ENCODE data around the gene ENPP3.

Gene ENPP3

GRCh38 chr6:131642987-131643611, 6.0 kb downstream of the ENPP3 start:
- DNase-seq (ENCODE audit: low spot score) = no peak

GRCh38 chr6:131643855-131644460, 6.9 kb downstream of the ENPP3 start:
- no peak for DNase-seq (ENCODE audit: low spot score)

GRCh38 chr6:131644921-131645320, 7.8 kb downstream of the ENPP3 start:
- no peak for DNase-seq (ENCODE audit: low spot score)

- no peak for DNase-seq (ENCODE audit: low spot score)
Measured at GRCh38 chr6:131645846-131646245, 8.7 kb downstream of the ENPP3 start.

DNA sequence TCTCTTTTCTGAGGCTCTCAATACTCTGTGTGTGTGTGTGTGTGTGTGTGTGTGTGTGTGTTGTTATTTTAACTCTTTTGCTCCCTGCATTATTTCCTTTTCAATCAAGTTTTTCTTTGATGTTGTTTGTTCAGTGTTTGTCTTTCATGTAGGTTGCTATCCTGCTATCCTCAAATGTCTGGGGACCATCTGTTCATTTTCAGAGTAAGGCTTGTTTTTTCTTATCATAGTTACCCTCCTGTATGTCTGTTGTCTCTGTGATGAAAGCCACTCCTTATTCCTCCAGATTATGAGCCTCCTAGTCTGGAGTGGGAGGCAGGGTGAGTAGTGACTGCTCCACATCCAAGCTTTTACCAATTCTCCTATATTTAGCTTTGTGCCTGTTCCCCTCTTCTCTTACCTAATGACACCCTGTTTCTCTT, 9.2 kb downstream of the ENPP3 start:
- DNase-seq (ENCODE audit: low spot score) = no peak

- DNase-seq (ENCODE audit: low spot score) = no peak
Measured at GRCh38 chr6:131651782-131652181, 14.7 kb downstream of the ENPP3 start.

DNA sequence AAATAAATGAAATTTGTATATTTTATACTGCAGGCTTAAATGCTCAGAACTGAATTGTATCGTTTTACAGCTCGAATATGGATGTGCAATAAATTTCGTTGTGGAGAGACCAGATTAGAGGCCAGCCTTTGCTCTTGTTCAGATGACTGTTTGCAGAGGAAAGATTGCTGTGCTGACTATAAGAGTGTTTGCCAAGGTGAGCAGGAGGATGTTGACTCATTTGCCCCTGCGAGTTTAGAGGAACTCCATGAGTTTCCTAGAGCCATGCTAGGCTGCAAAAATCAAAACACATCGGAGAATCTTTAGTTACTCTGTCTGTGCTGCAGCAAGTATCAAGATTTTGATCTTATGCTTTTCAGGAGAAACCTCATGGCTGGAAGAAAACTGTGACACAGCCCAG, 15.4 kb downstream of the ENPP3 start:
- DNase-seq (ENCODE audit: low spot score) = no peak

- no peak for DNase-seq (ENCODE audit: low spot score)
Measured at GRCh38 chr6:131654326-131654725, 17.2 kb downstream of the ENPP3 start.

- DNase-seq (ENCODE audit: low spot score) = no peak
Measured at GRCh38 chr6:131655387-131655786, 18.3 kb downstream of the ENPP3 start.

- no peak for DNase-seq (ENCODE audit: low spot score)
Measured at GRCh38 chr6:131655951-131656350, 18.8 kb downstream of the ENPP3 start.

DNA sequence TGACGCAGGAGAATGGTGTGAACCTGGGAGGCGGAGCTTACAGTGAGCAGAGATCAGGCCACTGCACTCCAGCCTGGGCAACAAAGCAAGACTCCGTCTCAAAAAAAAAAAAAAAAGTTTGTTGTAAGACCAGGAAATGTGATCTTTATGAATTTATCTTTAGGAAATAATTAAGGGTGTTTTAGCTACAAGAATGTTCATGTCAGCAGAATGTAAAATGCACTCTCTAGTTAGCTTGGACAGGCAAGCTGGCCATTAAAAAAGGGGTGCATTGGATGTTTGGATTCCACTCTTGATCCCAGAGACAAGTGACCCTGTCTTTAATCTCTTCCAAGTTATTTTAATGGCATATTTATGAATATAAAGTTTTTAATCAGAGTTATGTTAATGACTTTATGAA, 19.6 kb downstream of the ENPP3 start:
- DNase-seq (ENCODE audit: low spot score) = no peak

GRCh38 chr6:131657222-131657621, 20.1 kb downstream of the ENPP3 start:
- no peak for DNase-seq (ENCODE audit: low spot score)

GRCh38 chr6:131657630-131658111, 20.6 kb downstream of the ENPP3 start:
- no peak for DNase-seq (ENCODE audit: low spot score)

- no peak for DNase-seq (ENCODE audit: low spot score)
Measured at GRCh38 chr6:131658287-131658686, 21.2 kb downstream of the ENPP3 start.

GRCh38 chr6:131660195-131660594, 23.1 kb downstream of the ENPP3 start:
- DNase-seq (ENCODE audit: low spot score) = no peak

DNA sequence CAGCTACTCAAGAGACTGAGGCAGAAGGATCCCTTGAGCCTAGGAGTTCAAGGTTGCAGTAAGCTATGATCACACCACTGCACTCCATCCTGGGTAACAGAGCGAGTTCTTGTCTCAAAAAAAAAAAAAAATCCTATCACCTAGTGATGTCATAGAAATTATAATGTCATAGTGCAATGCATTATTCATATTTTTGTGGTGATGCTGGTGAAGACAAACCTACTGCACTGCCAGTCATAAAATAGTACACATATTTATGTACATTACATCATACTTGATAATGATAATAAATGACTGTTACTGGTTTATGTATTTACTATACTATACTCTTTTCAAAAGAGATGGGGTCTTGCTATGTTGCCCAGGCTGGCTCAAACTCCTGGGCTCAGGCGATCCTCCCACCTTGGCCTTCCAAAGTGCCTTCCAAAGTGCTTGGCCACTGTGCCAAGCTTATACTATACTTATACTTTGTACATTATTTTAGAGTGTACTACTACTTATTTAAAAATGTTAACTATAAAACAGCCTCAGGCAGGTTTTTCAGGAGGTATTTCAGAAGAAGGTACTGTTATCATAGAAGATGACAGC, 26.6 kb downstream of the ENPP3 start:
- no peak for DNase-seq (ENCODE audit: low spot score)

- no peak for DNase-seq (ENCODE audit: low spot score)
Measured at GRCh38 chr6:131669891-131670290, 32.8 kb downstream of the ENPP3 start.

GRCh38 chr6:131673184-131673583, 36.1 kb downstream of the ENPP3 start:
- DNase-seq (ENCODE audit: low spot score) = no peak

DNA sequence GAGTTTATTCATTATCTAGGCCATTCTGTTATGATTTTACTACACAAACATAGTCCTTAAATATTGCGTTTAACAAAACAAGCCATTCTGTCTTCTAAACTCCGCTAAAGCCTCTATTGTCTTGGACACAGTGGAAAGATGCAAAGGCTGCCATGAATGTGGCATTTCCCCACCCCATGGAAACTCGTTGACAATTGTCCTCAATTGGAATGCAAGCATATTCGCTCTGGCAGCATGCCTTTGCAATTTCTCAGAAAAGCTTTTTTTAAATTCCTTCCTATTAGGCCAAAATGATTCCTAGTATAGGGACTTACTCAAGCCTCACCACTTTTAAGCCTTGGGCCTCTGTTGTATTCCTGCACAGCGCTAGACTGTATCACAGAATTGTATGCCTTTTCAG, 41.3 kb downstream of the ENPP3 start:
- no peak for DNase-seq (ENCODE audit: low spot score)

DNA sequence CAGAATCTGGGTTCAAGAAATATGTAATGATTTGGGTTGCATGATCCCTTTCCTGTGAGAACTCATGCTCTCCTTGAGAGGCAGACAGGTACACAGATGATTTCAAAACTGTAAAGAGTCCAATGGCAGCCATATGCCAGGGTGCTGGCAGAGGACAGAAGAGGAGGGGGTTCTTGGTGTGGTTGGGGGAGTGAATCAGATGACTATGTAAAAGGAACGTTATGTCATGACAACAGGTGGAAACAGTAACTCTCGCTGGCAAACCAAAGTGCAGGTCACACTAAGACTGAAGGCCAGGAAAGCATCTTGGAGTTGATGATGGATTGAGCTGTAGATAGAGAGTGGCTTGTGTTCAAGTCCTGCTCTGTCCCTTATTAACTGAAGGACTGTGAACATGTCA, 43.8 kb downstream of the ENPP3 start:
- no peak for DNase-seq (ENCODE audit: low spot score)

GRCh38 chr6:131681585-131681984, 44.5 kb downstream of the ENPP3 start:
- no peak for DNase-seq (ENCODE audit: low spot score)

GRCh38 chr6:131682442-131682841, 45.3 kb downstream of the ENPP3 start:
- no peak for DNase-seq (ENCODE audit: low spot score)

DNA sequence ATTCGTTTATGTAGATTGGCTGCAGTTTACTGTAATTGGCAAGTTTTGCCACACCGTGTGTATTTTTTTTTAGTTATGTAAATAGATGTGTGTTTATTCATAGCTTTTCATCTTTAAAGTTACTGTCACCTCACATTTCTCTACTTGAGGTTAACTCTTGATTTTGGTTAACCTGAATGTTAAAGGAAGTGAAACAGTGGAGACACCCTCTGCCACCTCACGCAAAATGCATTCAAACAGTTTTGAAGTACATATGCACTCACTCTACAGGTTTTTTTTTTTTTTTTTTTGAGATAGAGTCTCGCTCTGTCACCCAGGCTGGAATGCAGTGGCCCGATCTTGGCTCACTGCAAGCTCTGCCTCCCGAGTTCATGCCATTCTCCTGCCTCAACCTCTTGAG, 46.4 kb downstream of the ENPP3 start:
- DNase-seq (ENCODE audit: low spot score) = no peak
